T-cell (primary cell): Measurements from ENCODE around the gene TSPAN15. TPM values are rescaled to one million over a fixed set of nuclear protein-coding genes. Genes with fewer than 3 reads are reported as not detected.

ENCODE experiments used
- ATAC-seq, 4 experiments: fragments of 200-7000 bp in 3 of 4; fragments of 150-1000 bp in 1 of 4; cut with Tn5 transposase; replicated peaks in 1 of 4; 1 replicate in 3 of 4; 2 replicates in 1 of 4; pipeline ENCODE4 v1.10.0; 2021; ENCODE audit warnings: moderate library complexity in 3 of 4, mild to moderate bottlenecking in 2 of 4, moderate number of reproducible peaks in 1 of 4
- CTCF ChIA-PET, 2 donors: fragments of 300-600 bp; sonication (Branson Sonifier 250); formaldehyde crosslinking; loops; one replicate each; lab custom pipeline; 2022; ENCODE audit warnings: antibody characterized with exemption in 2 of 2; lab: Charles Lee
- POLR2A ChIA-PET, 2 donors: fragments of 300-600 bp; sonication (Branson Sonifier 250); formaldehyde crosslinking; loops; one replicate each; lab custom pipeline; 2022; ENCODE audit warnings: antibody characterized with exemption in 2 of 2; lab: Charles Lee
- DNase-seq, 35 experiments: peaks; one replicate each; pipeline versions ENCODE4 v3.0.0 to v3.0.0-alpha.2; 2013 to 2023
- H3K27ac ChIP-seq: one replicate; pipeline ENCODE4 v1.5.1; 2013; ENCODE audit warnings: low read length
- H3K27me3 ChIP-seq, 2 experiments: replicated peaks in 1 of 2; 1 replicate in 1 of 2; 2 replicates in 1 of 2; pipeline versions ENCODE4 v1.6.1 to v1.7.0; 2013; ENCODE audit warnings: low read length in 1 of 2, mixed read lengths in 1 of 2; ENCODE audit not compliant: control insufficient read depth in 2 of 2, insufficient read depth in 2 of 2; ENCODE audit errors: extremely low read depth in 1 of 2
- H3K36me3 ChIP-seq, 2 donors: 1 replicate in 1 of 2; 2 replicates in 1 of 2; pipeline versions ENCODE4 v1.6.1 to v1.7.0; 2013; ENCODE audit warnings: low read length in 1 of 2; ENCODE audit not compliant: control insufficient read depth in 2 of 2, insufficient read depth in 1 of 2; ENCODE audit errors: extremely low read depth in 1 of 2
- H3K4me1 ChIP-seq, 2 experiments: 1 replicate in 1 of 2; 2 replicates in 1 of 2; pipeline versions ENCODE4 v1.6.1 to v1.7.0; 2013; ENCODE audit warnings: low read length in 2 of 2, mixed read lengths in 1 of 2; ENCODE audit not compliant: insufficient read depth in 2 of 2, control insufficient read depth in 1 of 2; ENCODE audit errors: extremely low read depth in 1 of 2
- H3K4me3 ChIP-seq, 2 donors: 1 replicate in 1 of 2; 2 replicates in 1 of 2; pipeline versions ENCODE4 v1.5.1 to v1.7.0; 2013; ENCODE audit warnings: mild to moderate bottlenecking in 2 of 2, low read length in 1 of 2, moderate library complexity in 1 of 2; ENCODE audit not compliant: control insufficient read depth in 1 of 2; ENCODE audit errors: extremely low read depth in 1 of 2
- H3K9me3 ChIP-seq: 2 replicates; pipeline ENCODE4 v1.7.0; 2013
- H3K27ac Mint-ChIP-seq, 2 donors: one replicate each; pipeline ENCODE4 v1.8.0; 2020 to 2021; ENCODE audit warnings: mild to moderate bottlenecking in 2 of 2, mixed read lengths in 2 of 2
- H3K27me3 Mint-ChIP-seq, 2 donors: one replicate each; pipeline ENCODE4 v1.8.0; 2021 to 2022; ENCODE audit warnings: mixed read lengths in 2 of 2
- H3K36me3 Mint-ChIP-seq: one replicate; pipeline ENCODE4 v1.8.0; 2021; ENCODE audit warnings: mixed read lengths
- H3K4me1 Mint-ChIP-seq, 3 donors: one replicate each; pipeline ENCODE4 v1.8.0; 2020 to 2022; ENCODE audit warnings: mixed read lengths in 3 of 3, mild to moderate bottlenecking in 1 of 3
- H3K4me3 Mint-ChIP-seq, 3 donors: one replicate each; pipeline ENCODE4 v1.8.0; 2020 to 2022; ENCODE audit warnings: mild to moderate bottlenecking in 3 of 3, mixed read lengths in 3 of 3, moderate library complexity in 3 of 3
- H3K9me3 Mint-ChIP-seq, 3 donors: one replicate each; pipeline ENCODE4 v1.8.0; 2020 to 2022; ENCODE audit warnings: mixed read lengths in 3 of 3
- WGBS: methylation state at CpG from one replicate; pipeline ENCODE4 v1.1.5; 2013; ENCODE audit warnings: missing lambda C conversion rate; ENCODE audit not compliant: insufficient coverage; 5-methylcytosine and 5-hydroxymethylcytosine counted together
- total RNA-seq, 35 experiments: library from RNA in 6 of 35; stranded (reverse) in 6 of 35; fragments of 120-200 nt in 1 of 35; gene quantifications; one replicate each; pipeline versions ENCODE4 v1.2.1 to v1.2.4 and lab custom pipeline; 2013 to 2026

Gene TSPAN15
- total RNA-seq, 5 donors from 2014 or later (not counting 1 experiment from before 2014, with no cell fraction given), result 2.9 to 8.2 (median 6.2) TPM

- Histone ChIP-seq H3K27ac (no peak overlapping the region), H3K9me3 (no peaks in the 10 kb centered on the region), H3K27me3 (peaks cover 0 to 46% of the 10 kb centered on the region in 2 experiments), H3K36me3 (no peaks in the 10 kb centered on the region), H3K4me1 (no peaks in the 10 kb centered on the region), H3K4me3 (no peak overlapping the region)
- H3K36me3 Mint-ChIP-seq, result no peaks in the 10 kb centered on the region
- ATAC-seq (no peak), DNase-seq (no peak)
- WGBS, result 79% methylated on average over 4 of the region's 13 CpGs
- H3K4me1 Mint-ChIP-seq, result no peaks in the 10 kb centered on the region
- H3K9me3 Mint-ChIP-seq, result no peaks in the 10 kb centered on the region
- POLR2A ChIA-PET, result no interaction called here
- CTCF ChIA-PET, result no interaction called here
- H3K4me3 Mint-ChIP-seq, result no peak overlapping the region
- peaks cover 9 to 18% of the 10 kb centered on the region in 2 donors for H3K27me3 Mint-ChIP-seq
- no peak overlapping the region for H3K27ac Mint-ChIP-seq
Observed at GRCh38 chr10:69437321-69438259, 13.7 kb upstream of the TSPAN15 start.

- Histone ChIP-seq H3K36me3 (no peaks in the 10 kb centered on the region), H3K9me3 (no peaks in the 10 kb centered on the region), H3K4me3 (no peak overlapping the region), H3K4me1 (no peaks in the 10 kb centered on the region), H3K27me3 (peaks cover 0 to 41% of the 10 kb centered on the region in 2 experiments), H3K27ac (no peak overlapping the region)
- DNase-seq (no peak), ATAC-seq (no peak)
- ChIA-PET POLR2A (no interaction called here), CTCF (interaction anchor here in 1 of 2 donors (0.9 kb wide), 1 partner anchor 33 kb away, joined by 3 read pairs; no protein-coding TSS in a partner anchor)
- no peak overlapping the region for H3K27ac Mint-ChIP-seq
- no peaks in the 10 kb centered on the region for H3K4me1 Mint-ChIP-seq
- no peak overlapping the region for H3K4me3 Mint-ChIP-seq
- no peaks in the 10 kb centered on the region for H3K9me3 Mint-ChIP-seq
- H3K27me3 Mint-ChIP-seq, result peaks cover 9 to 22% of the 10 kb centered on the region in 2 donors
- WGBS, result 48% methylated on average over 7 of the region's 10 CpGs
- no peaks in the 10 kb centered on the region for H3K36me3 Mint-ChIP-seq
Observed at GRCh38 chr10:69438536-69439349, 12.5 kb upstream of the TSPAN15 start.

- peaks cover 9 to 22% of the 10 kb centered on the region in 2 donors for H3K27me3 Mint-ChIP-seq
- ChIA-PET CTCF (interaction anchor here in 1 of 2 donors (0.9 kb wide), 1 partner anchor 32 kb away, joined by 3 read pairs; no protein-coding TSS in a partner anchor), POLR2A (no interaction called here)
- H3K36me3 Mint-ChIP-seq, result no peaks in the 10 kb centered on the region
- ATAC-seq, result no peak
- no peaks in the 10 kb centered on the region for H3K9me3 Mint-ChIP-seq
- H3K4me3 ChIP-seq, result no peak overlapping the region
- 83% methylated on average over 5 of the region's 5 CpGs for WGBS
- H3K27ac Mint-ChIP-seq, result no peak overlapping the region
- H3K4me1 Mint-ChIP-seq, result no peaks in the 10 kb centered on the region
- H3K4me3 Mint-ChIP-seq, result no peak overlapping the region
- H3K27me3 ChIP-seq, result peaks cover 0 to 41% of the 10 kb centered on the region in 2 experiments
- H3K36me3 ChIP-seq, result no peaks in the 10 kb centered on the region
- H3K27ac ChIP-seq, result no peak overlapping the region
- H3K4me1 ChIP-seq, result no peaks in the 10 kb centered on the region
- H3K9me3 ChIP-seq, result no peaks in the 10 kb centered on the region
- no peak for DNase-seq
Observed at GRCh38 chr10:69439350-69439739, 11.9 kb upstream of the TSPAN15 start.

DNA sequence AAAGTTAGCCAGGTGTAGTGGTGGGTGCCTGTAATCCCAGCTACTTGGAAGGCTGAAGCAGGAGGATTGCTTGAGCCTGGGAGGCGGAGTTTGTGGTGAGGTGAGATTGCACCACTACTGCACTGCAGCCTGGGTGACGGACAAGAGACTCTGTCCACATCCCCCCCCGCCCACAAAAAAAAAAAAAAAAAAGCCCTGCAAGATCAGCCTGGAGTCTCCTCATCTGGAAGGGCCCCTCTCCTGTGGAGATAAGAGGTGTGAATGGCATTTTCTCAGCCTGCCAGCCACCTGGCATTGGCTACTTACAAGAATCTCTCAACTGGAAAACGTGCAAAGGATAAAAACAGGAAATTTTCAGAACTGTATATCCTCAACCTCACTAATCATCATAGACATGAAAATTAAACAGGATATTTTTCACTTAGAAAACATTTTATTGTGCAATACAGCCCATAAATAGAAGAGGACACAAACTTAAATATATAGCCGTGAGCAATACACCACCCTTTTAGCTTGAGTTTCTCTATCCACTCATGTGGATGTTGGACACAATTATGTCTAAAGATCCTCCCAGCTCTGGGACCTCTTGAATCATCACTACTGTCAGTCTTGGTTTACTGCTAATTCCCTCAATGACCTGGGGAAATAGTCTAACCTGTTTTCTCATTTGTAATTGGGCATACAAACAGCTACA is 11.3 kb upstream of the TSPAN15 start:
- no peak for DNase-seq
- Mint-ChIP-seq H3K9me3 (no peaks in the 10 kb centered on the region), H3K36me3 (no peaks in the 10 kb centered on the region), H3K4me3 (no peak overlapping the region), H3K27me3 (peaks cover 9 to 19% of the 10 kb centered on the region in 2 donors), H3K4me1 (no peaks in the 10 kb centered on the region), H3K27ac (no peak overlapping the region)
- no peak for ATAC-seq
- peaks cover 0 to 38% of the 10 kb centered on the region in 2 experiments for H3K27me3 ChIP-seq
- no peaks in the 10 kb centered on the region for H3K36me3 ChIP-seq
- no peaks in the 10 kb centered on the region for H3K4me1 ChIP-seq
- POLR2A ChIA-PET, result interaction anchor here in 1 of 2 donors (0.6 kb wide), 2 partner anchors 9 to 745 kb away, joined by 3 to 4 read pairs; no protein-coding TSS in a partner anchor
- no peak overlapping the region for H3K4me3 ChIP-seq
- H3K9me3 ChIP-seq, result no peaks in the 10 kb centered on the region
- WGBS, result 100% methylated on average over 1 of the region's 5 CpGs
- no peak overlapping the region for H3K27ac ChIP-seq
- CTCF ChIA-PET, result interaction anchor here in 1 of 2 donors (0.9 kb wide), 1 partner anchor 32 kb away, joined by 3 read pairs; no protein-coding TSS in a partner anchor

GRCh38 chr10:69443354-69443753 is 7.9 kb upstream of the TSPAN15 start:
- Histone ChIP-seq H3K4me3 (no peak overlapping the region), H3K27ac (no peak overlapping the region), H3K9me3 (no peaks in the 10 kb centered on the region), H3K36me3 (no peaks in the 10 kb centered on the region), H3K4me1 (no peaks in the 10 kb centered on the region), H3K27me3 (peaks cover 0 to 22% of the 10 kb centered on the region in 2 experiments)
- peaks cover 0 to 2% (median 0%) of the 10 kb centered on the region in 3 donors for H3K4me1 Mint-ChIP-seq
- no peaks in the 10 kb centered on the region for H3K36me3 Mint-ChIP-seq
- H3K9me3 Mint-ChIP-seq, result no peaks in the 10 kb centered on the region
- CTCF ChIA-PET, result interaction anchor here in 1 of 2 donors (1.1 kb wide), 1 partner anchor 192 kb away, joined by 3 read pairs; no protein-coding TSS in a partner anchor
- no peak for ATAC-seq
- peaks cover 3 to 14% of the 10 kb centered on the region in 2 donors for H3K27me3 Mint-ChIP-seq
- no peak overlapping the region for H3K27ac Mint-ChIP-seq
- WGBS, result no CpG with 5 or more reads among the region's 1 CpG
- no peak for DNase-seq
- no peak overlapping the region for H3K4me3 Mint-ChIP-seq
- POLR2A ChIA-PET, result no interaction called here
